Right renal pelvis (tissue), 4 donors: Measurements from ENCODE around the gene RPS3. TPM values are rescaled to one million over a fixed set of nuclear protein-coding genes. Genes with fewer than 3 reads are reported as not detected.
A peak's percentile ranks its signal among the peaks of the same experiment; 100 is the strongest.
"Not testable (repeated sequence)": the region's sequence is repeated elsewhere in the genome, so short reads cannot be mapped to it uniquely, and the experiment has no call there.

Experiments
- DNase-seq, 4 donors: peaks; one replicate each; pipeline ENCODE4 v3.0.0-alpha.2; 2013; ENCODE audit warnings: low read depth in 4 of 4, low spot score in 3 of 4, missing footprints in 1 of 4
- polyA plus RNA-seq, 4 donors: library from polyadenylated mRNA; unstranded; fragments of 120-200 nt; gene quantifications; one replicate each; pipeline ENCODE4 v1.2.1, GENCODE V29; 2013; ENCODE audit not compliant: insufficient read length in 4 of 4

The RPS3 gene
- polyA plus RNA-seq, 4 donors = 2,038 to 2,787 (median 2,284) TPM

GRCh38 chr11:75378776-75379175, 20.5 kb upstream of the RPS3 start:
- not testable (repeated sequence) for DNase-seq

DNA sequence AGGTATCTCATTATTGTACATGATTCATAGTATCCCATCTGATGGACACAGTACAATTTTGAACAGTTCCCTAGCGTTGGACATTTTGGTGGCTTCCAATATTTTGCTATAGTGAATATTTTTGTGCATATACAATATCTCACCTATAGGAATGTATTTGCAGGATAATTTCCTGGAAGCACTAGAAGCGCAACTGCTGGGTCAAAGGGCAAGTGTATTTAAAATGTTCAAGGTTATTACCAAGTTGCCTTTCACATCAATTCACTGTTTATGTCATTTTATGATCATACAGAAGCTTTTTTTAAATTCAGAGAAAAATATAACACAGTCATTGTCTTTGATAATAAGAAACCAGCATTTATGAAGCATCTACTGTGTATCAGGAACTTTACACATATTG, 19.1 kb upstream of the RPS3 start:
- DNase-seq = no peak

- no peak for DNase-seq
Observed at GRCh38 chr11:75380716-75381420, 18.4 kb upstream of the RPS3 start.

GRCh38 chr11:75383246-75383645, 16.1 kb upstream of the RPS3 start:
- no peak for DNase-seq

- peak in 2 of 4 donors; percentile 63 to 69 for DNase-seq
Observed at GRCh38 chr11:75384438-75385080, 14.8 kb upstream of the RPS3 start.

- DNase-seq = no peak
Observed at GRCh38 chr11:75386942-75387630, 12.2 kb upstream of the RPS3 start.

- DNase-seq = no peak
Observed at GRCh38 chr11:75387736-75388294, 11.5 kb upstream of the RPS3 start.

DNA sequence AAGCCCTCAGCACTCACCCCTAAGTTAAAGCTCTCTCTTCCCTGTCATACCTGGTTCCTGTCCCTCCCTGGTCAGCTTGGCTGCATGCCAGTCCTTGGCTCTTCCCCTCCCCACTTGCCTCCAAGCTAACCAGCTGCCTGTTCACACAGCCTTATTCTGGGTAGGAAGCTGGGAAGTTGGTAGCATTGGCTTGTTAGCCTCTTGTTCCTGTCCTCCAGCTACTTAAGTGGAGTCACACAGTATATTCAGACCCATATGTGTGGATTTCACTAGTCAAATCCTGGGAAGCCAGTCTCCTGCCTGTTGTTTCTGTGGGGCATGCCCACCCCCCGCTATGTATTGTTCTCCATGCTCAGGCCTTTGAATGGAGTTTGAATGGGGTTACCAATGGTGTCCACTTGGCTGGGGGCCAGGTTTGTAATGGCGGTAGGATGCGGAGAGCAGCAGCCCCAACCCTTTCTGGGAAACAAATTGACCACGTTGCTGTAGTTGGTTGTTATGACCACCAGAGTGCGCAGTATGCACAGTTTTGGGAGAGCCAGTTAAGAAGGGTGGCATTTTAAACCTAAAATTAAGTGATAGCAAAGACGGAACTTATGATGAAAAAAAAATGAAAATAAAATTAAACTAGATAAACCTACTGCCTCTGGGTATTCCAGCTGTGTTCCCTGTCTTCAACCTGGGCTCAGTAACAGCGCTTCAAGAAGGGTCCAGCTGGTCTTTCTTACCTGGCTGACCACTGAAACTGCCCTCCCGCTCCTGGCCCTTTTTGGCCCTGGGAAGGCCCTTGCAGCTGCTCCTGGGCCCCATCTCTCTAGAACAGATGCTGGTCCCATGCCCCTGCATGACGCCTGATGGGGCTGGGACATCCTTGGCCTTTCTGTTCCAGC, 10.7 kb upstream of the RPS3 start:
- peak in 2 of 4 donors; percentile 50 to 54 for DNase-seq

DNA sequence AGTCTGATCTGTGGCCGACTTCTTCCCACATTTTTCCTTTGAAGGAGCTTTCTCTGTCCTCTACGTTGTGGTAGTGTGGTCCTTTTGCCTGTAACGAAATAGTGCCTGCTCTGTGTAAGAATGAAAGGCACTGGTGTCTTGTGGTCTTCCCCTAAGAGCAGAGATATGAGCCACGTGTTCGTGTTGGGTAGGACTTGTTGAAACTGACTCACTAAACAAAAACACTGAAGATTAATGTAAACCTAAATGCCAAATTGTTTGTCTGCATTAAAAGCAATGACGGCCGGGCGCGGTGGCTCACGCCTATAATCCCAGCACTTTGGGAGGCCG, 10.1 kb upstream of the RPS3 start:
- no peak for DNase-seq

GRCh38 chr11:75389925-75390324, 9.4 kb upstream of the RPS3 start:
- DNase-seq = no peak

DNA sequence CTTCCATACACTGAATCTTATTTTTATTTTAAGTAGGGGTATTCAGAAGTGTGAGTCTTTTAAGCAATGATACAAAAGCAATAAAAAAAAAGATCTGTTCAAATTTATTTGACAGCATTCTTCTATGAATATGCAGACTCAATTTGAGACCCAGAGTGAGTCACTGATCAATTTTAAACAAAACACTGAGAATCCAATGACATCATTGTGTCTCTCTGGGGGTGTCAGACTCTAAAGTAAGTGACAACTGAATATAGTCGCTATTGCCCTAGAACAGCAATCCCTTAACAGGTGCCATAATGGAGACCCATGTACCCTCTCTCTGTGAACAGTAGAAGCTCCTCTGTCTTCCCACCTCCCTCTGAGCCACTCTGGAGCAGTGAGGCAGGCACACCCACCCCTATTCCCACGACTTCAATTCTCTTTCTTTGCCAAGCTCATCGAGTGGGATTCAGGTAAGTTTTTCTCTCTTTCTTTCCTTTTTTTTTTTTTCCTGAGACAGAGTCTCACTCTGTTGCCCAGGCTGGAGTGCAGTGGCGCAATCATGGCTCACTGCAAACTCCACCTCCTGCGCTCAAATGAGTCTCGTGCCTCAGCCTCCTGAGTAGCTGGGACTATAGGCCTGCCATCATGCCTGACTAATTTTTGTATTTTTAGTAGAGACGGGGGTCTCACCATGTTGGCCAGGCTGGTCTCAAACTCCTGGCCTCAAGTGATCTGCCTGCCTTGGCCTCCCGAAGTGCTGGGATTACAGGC, 5.1 kb upstream of the RPS3 start:
- no peak for DNase-seq

- DNase-seq = no peak
Observed at GRCh38 chr11:75398906-75399305, 412 bp upstream of the RPS3 start.

DNA sequence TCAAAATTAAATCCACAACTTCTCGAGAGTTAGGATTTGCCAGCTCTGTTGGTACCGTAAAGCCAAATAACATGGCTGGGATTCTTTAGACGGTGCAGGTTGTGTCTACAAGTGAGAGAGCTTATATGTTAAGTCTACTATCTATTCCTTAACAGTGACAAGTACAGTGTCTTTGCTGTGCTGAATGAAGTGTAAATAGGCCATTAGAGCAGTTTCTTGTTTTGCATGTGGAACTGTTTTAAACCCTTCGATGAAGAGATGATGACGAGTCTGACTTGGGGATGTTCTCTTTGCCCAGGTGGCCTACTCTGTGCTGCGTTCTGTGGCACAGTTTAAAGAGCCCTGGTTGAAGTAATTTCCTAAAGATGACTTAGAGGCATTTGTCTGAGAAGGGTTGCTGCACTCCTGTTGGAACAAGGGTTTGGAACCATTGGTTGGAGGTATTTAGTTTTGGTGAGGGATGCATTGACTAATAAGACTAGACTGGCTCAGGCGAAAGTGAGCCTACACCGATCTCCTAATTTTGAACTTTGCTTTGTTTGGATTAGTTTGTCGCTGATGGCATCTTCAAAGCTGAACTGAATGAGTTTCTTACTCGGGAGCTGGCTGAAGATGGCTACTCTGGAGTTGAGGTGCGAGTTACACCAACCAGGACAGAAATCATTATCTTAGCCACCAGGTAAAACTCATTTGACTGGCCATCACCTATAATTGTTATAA, 988 bp downstream of the RPS3 start:
- DNase-seq = no peak

GRCh38 chr11:75402002-75402773, 2.9 kb downstream of the RPS3 start:
- no peak for DNase-seq

- DNase-seq = no peak
Observed at GRCh38 chr11:75403037-75403436, 3.7 kb downstream of the RPS3 start.

DNA sequence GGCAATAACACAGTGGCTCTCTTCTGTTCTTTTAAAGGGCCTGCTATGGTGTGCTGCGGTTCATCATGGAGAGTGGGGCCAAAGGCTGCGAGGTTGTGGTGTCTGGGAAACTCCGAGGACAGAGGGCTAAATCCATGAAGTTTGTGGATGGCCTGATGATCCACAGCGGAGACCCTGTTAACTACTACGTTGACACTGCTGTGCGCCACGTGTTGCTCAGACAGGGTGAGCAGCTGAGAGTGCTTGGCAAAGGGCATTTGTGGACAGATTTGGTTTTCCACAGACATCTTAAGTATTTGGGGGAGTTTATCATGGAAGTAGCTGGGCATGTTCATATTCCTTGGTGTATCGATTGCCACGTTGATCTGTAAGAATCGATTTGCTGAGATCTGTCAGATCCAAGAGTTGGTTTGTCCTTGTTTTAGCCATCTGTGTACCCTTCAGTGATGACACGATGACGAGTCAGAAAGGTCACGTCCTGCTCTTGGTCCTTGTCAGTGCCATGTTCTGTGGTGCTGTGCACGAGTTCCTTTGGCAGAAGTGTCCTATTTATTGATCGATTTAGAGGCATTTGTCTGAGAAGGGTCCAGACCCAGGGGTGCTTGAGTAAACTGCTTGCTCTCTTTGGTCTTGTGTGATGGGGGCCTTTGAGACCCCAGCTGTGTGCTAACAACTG, 4.8 kb downstream of the RPS3 start:
- DNase-seq = no peak

DNA sequence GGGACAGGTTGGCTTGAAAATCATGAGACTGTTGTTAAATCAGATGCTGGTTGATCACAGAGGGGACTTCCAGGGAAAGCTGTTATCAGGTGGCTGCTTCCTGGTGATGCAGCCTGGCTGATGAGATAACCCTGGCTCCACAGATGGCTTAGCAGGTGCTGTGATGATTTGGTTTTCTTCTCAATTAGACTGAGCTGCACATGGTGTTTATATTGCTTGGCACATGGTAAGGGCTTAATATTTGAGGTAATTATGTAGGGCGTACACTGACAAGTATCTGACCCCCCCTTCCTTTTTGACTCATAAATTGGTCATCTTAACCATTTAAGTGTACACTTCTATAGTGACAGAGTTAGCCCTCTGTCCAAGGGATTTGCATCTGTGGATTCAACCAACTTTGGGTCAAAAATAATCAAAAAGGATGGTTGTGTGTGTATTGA, 7.0 kb downstream of the RPS3 start:
- no peak for DNase-seq

DNA sequence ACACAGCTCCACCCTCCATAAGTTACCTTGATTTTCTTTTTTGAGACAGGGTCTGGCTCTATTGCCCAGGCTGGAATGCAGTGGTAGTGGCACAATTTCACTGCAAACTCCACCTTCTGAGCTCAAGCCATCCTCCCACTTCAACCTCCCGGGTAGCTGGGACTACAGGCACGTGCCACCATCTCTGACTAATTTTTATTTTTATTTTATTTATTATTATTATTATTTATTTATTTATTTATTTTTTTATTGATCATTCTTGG, 9.6 kb downstream of the RPS3 start:
- no peak for DNase-seq
